CD4-positive, alpha-beta T cell treated with Interleukin-6 for 4 hours (primary cell): Measurements from ENCODE around the gene SEC24D.

ENCODE experiments used
- DNase-seq: peaks from one replicate; pipeline ENCODE4 v3.0.0-alpha.2; 2020; ENCODE audit warnings: mixed read lengths

Gene SEC24D

GRCh38 chr4:118843237-118843636 is 7.3 kb upstream of the SEC24D start:
- DNase-seq: no peak

- no peak for DNase-seq
These were observed 6.1 kb upstream of the SEC24D start for GRCh38 chr4:118842055-118842454.

- no peak for DNase-seq
These were observed 3.4 kb upstream of the SEC24D start for GRCh38 chr4:118839221-118839927.

GRCh38 chr4:118837121-118837507 is 1.2 kb upstream of the SEC24D start:
- no peak for DNase-seq

- peak; percentile 51 for DNase-seq
These were observed 585 bp upstream of the SEC24D start for GRCh38 chr4:118836301-118837120.

GRCh38 chr4:118834960-118835569 is 861 bp downstream of the SEC24D start:
- peak; percentile 60 for DNase-seq

GRCh38 chr4:118834070-118834469 is 1.9 kb downstream of the SEC24D start:
- no peak for DNase-seq

GRCh38 chr4:118833192-118833820 is 2.6 kb downstream of the SEC24D start:
- no peak for DNase-seq

- DNase-seq: no peak
These were observed 6.8 kb downstream of the SEC24D start for GRCh38 chr4:118829107-118829506.

- DNase-seq: no peak
These were observed 9.0 kb downstream of the SEC24D start for GRCh38 chr4:118826723-118827444.

- no peak for DNase-seq
These were observed 10.1 kb downstream of the SEC24D start for GRCh38 chr4:118825799-118826198.

GRCh38 chr4:118824141-118824540 is 11.8 kb downstream of the SEC24D start:
- no peak for DNase-seq

- no peak for DNase-seq
These were observed 12.5 kb downstream of the SEC24D start for GRCh38 chr4:118823471-118823870.

GRCh38 chr4:118821590-118822293 is 14.2 kb downstream of the SEC24D start:
- DNase-seq: no peak

- DNase-seq: no peak
These were observed 18.6 kb downstream of the SEC24D start for GRCh38 chr4:118817178-118817930.

GRCh38 chr4:118816538-118817177 is 19.3 kb downstream of the SEC24D start:
- no peak for DNase-seq

- no peak for DNase-seq
These were observed 21.0 kb downstream of the SEC24D start for GRCh38 chr4:118814891-118815290.

- no peak for DNase-seq
These were observed 21.9 kb downstream of the SEC24D start for GRCh38 chr4:118814058-118814457.

GRCh38 chr4:118813561-118813960 is 22.4 kb downstream of the SEC24D start:
- DNase-seq: no peak

GRCh38 chr4:118811832-118812231 is 24.1 kb downstream of the SEC24D start:
- DNase-seq: no peak
